ENCODE measurements around the gene LAMC3.

LAMC3 gene

DNA sequence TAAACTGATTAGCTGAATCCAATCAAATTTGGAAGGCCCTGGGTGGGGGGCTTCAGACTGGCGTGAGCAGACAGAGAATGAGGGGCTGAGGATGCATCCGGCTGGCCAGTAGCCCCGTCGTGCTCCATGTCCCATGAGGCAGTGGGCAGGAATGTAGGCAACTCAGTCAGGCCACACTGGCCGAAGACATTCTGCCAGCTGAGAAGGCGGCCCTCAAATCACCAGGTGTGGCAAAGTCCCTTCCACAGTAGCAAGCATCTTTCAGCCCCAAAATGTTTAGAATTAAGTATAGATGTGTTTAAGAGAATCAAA lies 25.7 kb upstream of the LAMC3 start:
- TF ChIP-seq CTCF (IDR thresholded peaks at IDR 0.05; ENCODE audit: control insufficient read depth, extremely low read depth, insufficient read depth): no peak
- H3K4me3 ChIP-seq (ENCODE audit: low read depth, low read length): no peak overlapping the region
- DNase-seq (ENCODE audit: low read depth): no peak

GRCh38 chr9:130983970-130984369 lies 25.0 kb upstream of the LAMC3 start:
- H3K4me3 ChIP-seq (ENCODE audit: low read depth, low read length): no peak overlapping the region
- TF ChIP-seq CTCF (IDR thresholded peaks at IDR 0.05; ENCODE audit: control insufficient read depth, extremely low read depth, insufficient read depth): no peak
- no peak for DNase-seq (ENCODE audit: low read depth)

DNA sequence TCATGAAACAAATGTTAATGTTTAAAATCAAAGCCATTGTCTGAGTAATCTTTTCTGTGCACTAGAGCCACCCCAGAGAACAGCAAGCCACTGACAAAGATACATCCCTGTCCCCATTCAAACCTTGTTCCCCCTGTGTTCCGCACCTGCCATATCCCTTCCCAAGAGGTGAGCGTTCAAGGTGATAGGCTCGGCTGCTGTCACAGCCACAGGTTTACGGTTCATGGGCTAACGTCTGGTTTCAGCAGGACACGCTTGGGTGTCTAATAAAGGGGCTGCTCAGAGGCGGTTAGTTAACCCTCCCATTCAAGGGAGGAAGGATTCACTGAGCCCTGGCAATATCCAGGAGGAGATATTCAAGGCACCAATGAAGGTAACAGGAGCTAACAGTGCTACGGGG lies 24.5 kb upstream of the LAMC3 start:
- no peak for TF ChIP-seq CTCF (IDR thresholded peaks at IDR 0.05; ENCODE audit: control insufficient read depth, extremely low read depth, insufficient read depth)
- DNase-seq (ENCODE audit: low read depth): no peak

DNA sequence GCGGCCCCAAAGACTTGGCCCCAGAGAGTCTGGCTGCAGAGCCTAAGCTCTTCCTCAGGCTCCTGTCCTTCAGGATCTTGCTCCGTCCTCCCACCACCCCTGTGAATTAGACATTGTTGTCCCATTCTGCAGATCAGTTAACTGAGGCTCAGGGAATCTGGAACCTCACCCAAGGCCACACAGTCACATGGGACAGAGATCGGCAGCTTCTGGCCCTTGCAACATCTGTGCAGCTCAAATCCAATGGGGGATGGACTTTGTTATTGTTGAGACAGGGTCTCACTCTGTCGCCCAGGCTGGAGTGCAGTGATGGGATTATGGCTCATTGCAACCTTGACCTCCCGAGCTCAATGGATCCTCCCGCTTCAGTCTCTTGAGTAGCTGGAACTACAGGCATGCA lies 23.9 kb upstream of the LAMC3 start:
- DNase-seq (ENCODE audit: low read depth): no peak
- H3K4me3 ChIP-seq (ENCODE audit: low read depth, low read length): no peak overlapping the region
- no peak for TF ChIP-seq CTCF (IDR thresholded peaks at IDR 0.05; ENCODE audit: control insufficient read depth, extremely low read depth, insufficient read depth)

More for the DNA sequence above, 24.5 kb upstream of the LAMC3 start:
- H3K4me3 ChIP-seq (ENCODE audit: low read depth, low read length): no peak overlapping the region

- TF ChIP-seq CTCF (IDR thresholded peaks at IDR 0.05; ENCODE audit: control insufficient read depth, extremely low read depth, insufficient read depth): no peak
- no peak overlapping the region for H3K4me3 ChIP-seq (ENCODE audit: low read depth, low read length)
- DNase-seq (ENCODE audit: low read depth): no peak
These were observed 23.3 kb upstream of the LAMC3 start for GRCh38 chr9:130985606-130986162.

DNA sequence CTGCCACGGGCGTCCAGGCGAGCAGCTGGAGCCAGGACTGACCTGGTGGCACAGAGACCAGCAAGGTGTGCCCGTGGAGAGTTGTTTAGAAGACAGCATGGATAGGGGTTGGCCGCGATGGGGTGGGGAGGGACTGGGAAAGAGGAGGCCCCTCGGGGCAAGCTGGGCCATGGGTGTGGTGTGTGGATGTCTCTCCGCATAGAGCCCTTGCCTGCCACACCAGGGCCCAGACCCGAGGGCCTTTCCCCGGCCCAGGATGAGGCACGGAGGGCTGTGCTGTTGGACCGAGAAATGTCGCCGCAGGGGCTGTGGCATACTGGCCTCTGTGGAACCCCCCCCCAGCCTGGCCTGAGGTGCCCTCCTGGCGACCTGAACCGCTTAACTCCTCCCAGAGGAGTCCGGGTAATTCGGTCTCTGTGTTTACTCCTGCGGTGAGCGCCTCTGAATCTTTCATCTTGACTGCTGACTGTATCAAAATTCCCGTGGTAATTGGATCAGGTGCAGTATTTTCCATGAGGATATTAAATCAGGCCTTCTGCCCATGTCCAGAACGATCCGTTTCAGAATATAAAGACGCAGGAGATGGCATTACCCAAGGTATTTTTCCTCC lies 22.5 kb upstream of the LAMC3 start:
- no peak for TF ChIP-seq CTCF (IDR thresholded peaks at IDR 0.05; ENCODE audit: control insufficient read depth, extremely low read depth, insufficient read depth)
- no peak overlapping the region for H3K4me3 ChIP-seq (ENCODE audit: low read depth, low read length)
- no peak for DNase-seq (ENCODE audit: low read depth)

- DNase-seq (ENCODE audit: low read depth): no peak
- no peak for TF ChIP-seq CTCF (IDR thresholded peaks at IDR 0.05; ENCODE audit: control insufficient read depth, extremely low read depth, insufficient read depth)
- H3K4me3 ChIP-seq (ENCODE audit: low read depth, low read length): no peak overlapping the region
These were observed 21.9 kb upstream of the LAMC3 start for GRCh38 chr9:130987054-130987453.
